Stimulated activated CD4-positive, alpha-beta T cell treated with anti-CD3 and anti-CD28 coated beads, Interleukin-4, amount 100 ng/mL, for 1 hour (primary cell): ENCODE data around the gene QSOX2.

ENCODE experiments used
- DNase-seq: peaks from one replicate; pipeline ENCODE4 v3.0.0-alpha.2; 2020

Gene QSOX2

DNA sequence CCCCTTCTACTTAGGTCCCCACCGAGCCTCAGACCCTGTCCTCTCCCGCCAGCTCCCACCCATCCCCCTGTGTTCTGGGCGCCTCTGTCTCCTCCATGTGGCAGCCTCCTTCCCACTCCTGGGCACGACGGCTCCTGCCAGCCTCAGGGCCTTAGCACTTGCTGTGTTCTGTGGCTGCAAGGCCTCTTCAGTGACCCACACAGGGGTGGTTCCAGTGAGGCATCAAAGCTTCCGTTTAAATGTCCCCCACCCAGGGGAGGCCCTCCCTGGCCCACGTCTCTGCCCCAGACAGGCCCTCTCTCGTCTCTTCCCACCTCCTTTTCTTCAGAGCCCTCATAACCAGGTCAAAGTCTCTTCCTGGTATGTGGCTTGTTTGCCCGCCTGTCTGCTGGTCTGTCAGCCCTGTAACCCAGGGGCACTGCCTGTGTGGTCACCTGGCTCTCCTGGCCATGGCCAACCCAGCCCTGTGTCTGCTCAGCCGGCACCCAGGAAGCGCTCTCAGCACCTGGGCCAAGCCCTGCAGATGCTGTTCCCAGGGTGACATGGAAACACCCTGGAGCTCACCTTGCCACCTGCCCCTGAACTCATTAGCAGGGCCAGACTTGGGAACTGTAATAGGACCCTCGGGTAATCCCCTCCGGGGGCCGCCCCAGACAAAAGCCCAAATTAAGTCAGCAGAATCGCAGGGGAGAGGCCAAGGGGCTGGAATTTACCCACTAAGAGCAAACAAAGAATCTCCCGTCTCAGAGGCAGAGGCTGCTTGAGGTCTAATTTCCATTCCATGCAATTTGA is 74.4 kb downstream of the QSOX2 start:
- no peak for DNase-seq

- peak; percentile 57 for DNase-seq
These were observed 75.4 kb downstream of the QSOX2 start for GRCh38 chr9:136170006-136170901.

DNA sequence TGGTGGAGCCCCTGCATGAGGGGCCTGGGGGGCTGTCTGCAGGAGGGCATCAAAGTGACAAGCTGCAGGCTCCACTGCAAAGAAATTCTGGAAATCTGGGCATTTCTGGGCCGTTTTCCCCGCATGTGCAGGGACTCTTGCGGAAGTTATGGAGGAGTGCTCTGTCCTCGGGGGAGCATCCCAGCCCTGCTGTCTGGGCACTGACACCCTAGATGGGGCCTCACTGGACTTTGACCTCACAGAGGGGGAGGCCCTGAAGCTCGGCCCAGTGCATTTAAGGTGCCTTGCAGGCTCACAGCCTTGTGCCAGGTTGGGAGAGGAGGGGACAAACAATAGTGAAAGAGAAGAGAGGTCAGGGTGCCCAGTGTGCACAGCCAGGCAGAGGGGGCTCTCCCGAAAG is 76.1 kb downstream of the QSOX2 start:
- DNase-seq = no peak

- DNase-seq = no peak
These were observed 82.3 kb downstream of the QSOX2 start for GRCh38 chr9:136163248-136163850.

DNA sequence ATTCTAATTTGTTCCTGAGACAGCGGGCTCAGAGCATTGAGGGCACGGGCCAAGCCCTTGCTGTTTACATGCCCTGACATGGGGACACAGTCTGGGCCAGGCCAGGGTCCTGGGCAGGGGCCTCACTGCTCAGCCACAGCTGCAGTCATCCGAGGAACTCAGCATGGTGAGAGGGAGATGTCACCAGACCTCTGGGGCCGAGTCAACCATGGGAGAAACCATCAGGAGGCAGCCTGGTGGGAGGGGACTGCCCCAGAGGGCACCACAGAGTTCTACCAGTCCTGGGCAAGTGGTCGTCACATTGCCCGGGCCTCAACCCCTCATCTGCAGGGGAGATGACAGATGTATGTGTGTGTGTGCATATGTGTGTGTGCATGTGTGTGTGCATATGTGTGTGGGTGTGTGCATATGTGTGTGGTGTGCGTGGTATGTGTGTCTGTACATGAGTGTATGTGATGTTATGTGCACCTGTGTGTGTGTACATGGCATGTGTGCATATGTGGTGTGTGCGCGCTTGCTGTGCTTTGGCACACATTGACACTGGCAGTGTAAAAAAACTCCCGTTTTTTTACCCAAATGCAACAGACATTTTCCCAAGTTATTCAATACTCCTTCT is 84.5 kb downstream of the QSOX2 start:
- no peak for DNase-seq

DNA sequence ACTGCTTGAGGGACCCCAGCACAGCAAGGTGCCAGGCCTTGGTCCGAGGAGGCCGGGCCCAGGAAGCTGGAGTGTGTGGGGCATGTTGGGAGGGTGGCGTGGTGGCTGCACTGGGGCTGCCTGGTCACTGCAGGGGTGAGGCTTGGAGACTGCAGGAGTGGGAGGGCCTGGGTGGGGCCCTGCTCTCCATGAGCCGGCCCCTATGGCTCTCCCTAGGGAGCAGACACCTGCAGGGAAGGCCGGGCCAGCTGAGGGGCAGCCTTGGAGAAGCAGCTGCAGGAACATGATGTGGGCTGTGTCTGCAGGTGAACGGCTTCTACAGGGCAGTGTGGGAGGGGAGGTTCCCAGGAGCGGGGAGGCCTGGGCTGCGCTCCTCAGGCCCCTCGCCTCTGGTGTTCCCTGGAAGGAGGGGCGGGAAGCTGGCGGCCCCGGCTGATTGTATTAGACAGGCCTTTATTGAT is 85.2 kb downstream of the QSOX2 start:
- no peak for DNase-seq

DNA sequence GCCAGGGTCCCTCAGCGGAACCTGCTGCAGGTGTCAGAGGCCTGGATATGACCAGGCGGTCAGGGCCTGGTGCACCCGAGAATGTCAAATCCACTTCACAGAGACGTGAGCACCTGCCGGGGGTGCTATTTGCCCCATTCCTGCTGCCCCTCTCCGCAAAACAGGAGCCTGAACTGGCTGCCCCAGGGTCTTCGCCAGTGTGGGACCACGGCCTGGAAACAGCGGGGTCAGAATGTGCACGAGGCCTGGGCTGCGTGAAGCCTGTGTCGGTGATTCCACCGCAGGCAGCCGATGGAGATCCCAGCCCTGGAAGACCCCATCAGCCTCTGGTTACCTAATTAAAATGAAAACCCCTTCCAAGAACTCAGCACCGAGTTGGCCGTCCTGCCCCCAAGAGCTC is 85.8 kb downstream of the QSOX2 start:
- DNase-seq = no peak

DNA sequence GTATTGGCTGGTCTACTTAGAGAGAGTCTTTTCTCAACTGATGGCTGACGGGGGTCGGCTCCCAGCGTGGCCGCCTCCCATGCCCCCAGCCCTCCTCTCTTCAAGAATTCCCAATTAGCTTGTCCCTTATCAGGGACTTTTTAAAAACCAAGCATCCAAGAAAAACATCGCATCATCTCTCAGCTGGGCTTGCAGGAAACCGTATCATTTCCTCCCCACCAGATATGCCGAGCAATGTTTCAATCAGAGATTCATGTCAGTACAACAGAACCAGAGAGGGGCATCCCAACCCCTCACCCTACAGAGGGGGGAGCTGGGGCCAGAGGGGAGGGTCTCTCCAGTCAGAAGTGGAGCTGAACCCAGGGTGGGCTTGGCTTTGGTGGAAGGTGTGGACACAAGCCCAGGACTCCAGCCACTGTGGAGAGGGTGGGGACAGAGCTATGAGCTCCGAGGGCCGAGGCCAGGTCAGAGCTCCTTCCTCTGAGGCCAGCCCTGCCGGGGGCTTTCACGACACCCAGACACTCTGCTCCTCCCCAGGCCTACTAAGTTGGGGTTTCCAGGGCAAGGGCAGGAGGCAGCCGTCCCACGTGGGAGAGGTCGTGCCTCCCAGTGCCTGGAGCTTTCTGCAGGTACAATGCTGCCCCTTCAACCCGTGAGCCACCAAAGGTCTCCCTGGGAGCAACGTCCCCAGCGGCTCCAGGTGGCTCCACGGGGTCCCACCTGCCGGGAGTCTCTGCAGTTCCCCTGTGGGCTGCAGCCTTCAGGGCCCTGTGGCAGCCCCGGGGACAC is 87.9 kb downstream of the QSOX2 start:
- no peak for DNase-seq
